WTC11 (cell line): ENCODE measurements around the gene AXIN2. TPM values are rescaled to one million over a fixed set of nuclear protein-coding genes. Genes with fewer than 3 reads are reported as not detected.

ENCODE experiments used
- ATAC-seq: fragments of 200-7000 bp; cut with Tn5 transposase; 2 replicates; pipeline ENCODE4 v1.10.0; 2021; ENCODE audit warnings: mild to moderate bottlenecking, moderate library complexity
- CTCF ChIA-PET: fragments of 300-600 bp; sonication (Branson Sonifier 250); formaldehyde crosslinking; loops from one replicate; lab custom pipeline; 2021; ENCODE audit warnings: antibody characterized with exemption; lab: Charles Lee
- POLR2A ChIA-PET: fragments of 350-600 bp; sonication (Branson Sonifier 250); formaldehyde crosslinking; loops from one replicate; lab custom pipeline; 2021; ENCODE audit warnings: antibody characterized with exemption; lab: Charles Lee
- DNase-seq: peaks from one replicate; pipeline ENCODE4 v3.0.0; 2021; ENCODE audit warnings: low spot score
- H3K27ac Mint-ChIP-seq: 2 replicates; pipeline ENCODE4 v1.8.0; 2021; ENCODE audit warnings: mixed read lengths
- H3K27me3 Mint-ChIP-seq: 2 replicates; pipeline ENCODE4 v1.8.0; 2021; ENCODE audit warnings: low read depth, mild to moderate bottlenecking, moderate library complexity, mixed read lengths
- H3K36me3 Mint-ChIP-seq: 2 replicates; pipeline ENCODE4 v1.8.0; 2021; ENCODE audit warnings: mixed read lengths
- H3K4me1 Mint-ChIP-seq: 2 replicates; pipeline ENCODE4 v1.8.0; 2022; ENCODE audit warnings: mixed read lengths
- H3K4me3 Mint-ChIP-seq: 2 replicates; pipeline ENCODE4 v1.8.0; 2021; ENCODE audit warnings: mild to moderate bottlenecking, moderate library complexity, mixed read lengths
- H3K9me3 Mint-ChIP-seq: 2 replicates; pipeline ENCODE4 v1.8.0; 2021; ENCODE audit warnings: mixed read lengths
- ATF3 ChIP-seq: sonication (generic); formaldehyde crosslinking; conservative IDR thresholded peaks from 2 replicates; pipeline ENCODE4 v1.8.1; 2022; ENCODE audit warnings: mild to moderate bottlenecking, missing genetic modification reagents
- CDX4 ChIP-seq: fragments of 250-450 bp; sonication (Bioruptor Pico); IDR thresholded peaks from 2 replicates; pipeline ENCODE4 v1.9.0; 2021; ENCODE audit warnings: moderate library complexity, mild to moderate bottlenecking, inconsistent platforms, borderline replicate concordance
- ESRRA ChIP-seq: sonication (generic); formaldehyde crosslinking; IDR thresholded peaks from 2 replicates; pipeline ENCODE4 v1.8.1; 2022; ENCODE audit warnings: mild to moderate bottlenecking, missing genetic modification reagents, borderline replicate concordance
- FOXK1 ChIP-seq: sonication (generic); formaldehyde crosslinking; IDR thresholded peaks from 2 replicates; pipeline ENCODE4 v1.8.0; 2022; ENCODE audit warnings: mild to moderate bottlenecking, moderate library complexity, missing genetic modification reagents
- GABPB1 ChIP-seq: sonication (generic); formaldehyde crosslinking; IDR thresholded peaks from 2 replicates; pipeline ENCODE4 v1.8.1; 2023; ENCODE audit warnings: mild to moderate bottlenecking, missing genetic modification reagents
- HMGA2 ChIP-seq: fragments of 250-450 bp; sonication (Bioruptor Pico); IDR thresholded peaks from 2 replicates; pipeline ENCODE4 v1.4.0; 2021; ENCODE audit warnings: mild to moderate bottlenecking, moderate library complexity
- HMGXB4 ChIP-seq: sonication (generic); formaldehyde crosslinking; IDR thresholded peaks from 2 replicates; pipeline ENCODE4 v1.8.1; 2023; ENCODE audit warnings: mild to moderate bottlenecking, moderate library complexity, missing genetic modification reagents
- NR1H2 ChIP-seq: sonication (generic); formaldehyde crosslinking; IDR thresholded peaks from 2 replicates; pipeline ENCODE4 v1.9.0; 2021; ENCODE audit warnings: mild to moderate bottlenecking, moderate library complexity, missing genetic modification reagents
- PREB ChIP-seq: sonication (generic); formaldehyde crosslinking; IDR thresholded peaks from 2 replicates; pipeline ENCODE4 v1.8.1; 2022; ENCODE audit warnings: mild to moderate bottlenecking, missing genetic modification reagents, moderate library complexity, borderline replicate concordance
- RELA ChIP-seq: sonication (generic); formaldehyde crosslinking; IDR thresholded peaks from 2 replicates; pipeline ENCODE4 v1.8.1; 2022; ENCODE audit warnings: missing genetic modification reagents, mild to moderate bottlenecking, borderline replicate concordance
- TEAD4 ChIP-seq: sonication (generic); formaldehyde crosslinking; IDR thresholded peaks from 2 replicates; pipeline ENCODE4 v1.8.0; 2022; ENCODE audit warnings: mild to moderate bottlenecking, missing genetic modification reagents
- TP53 ChIP-seq: sonication (generic); formaldehyde crosslinking; IDR thresholded peaks from 2 replicates; pipeline ENCODE4 v1.8.1; 2023; ENCODE audit warnings: mild to moderate bottlenecking, missing genetic modification reagents
- ZNF121 ChIP-seq: sonication (generic); formaldehyde crosslinking; IDR thresholded peaks from 2 replicates; pipeline ENCODE4 v1.8.0; 2023; ENCODE audit warnings: missing genetic modification reagents
- ZNF281 ChIP-seq: sonication (generic); formaldehyde crosslinking; IDR thresholded peaks from 2 replicates; pipeline ENCODE4 v1.8.0; 2023; ENCODE audit warnings: mild to moderate bottlenecking, missing genetic modification reagents
- ZNF532 ChIP-seq: fragments of 250-450 bp; sonication (Bioruptor Pico); IDR thresholded peaks from 2 replicates; pipeline ENCODE4 v1.9.0; 2021; ENCODE audit warnings: mild to moderate bottlenecking, borderline replicate concordance
- total RNA-seq: library from RNA; stranded (reverse); gene quantifications from 3 replicates; pipeline ENCODE4 v1.2.3, GENCODE V29; 2021
- TF ChIP-seq, protein P1 (sequence below): sonication (generic); formaldehyde crosslinking; IDR thresholded peaks from 2 replicates; pipeline ENCODE4 v1.8.1; 2022; ENCODE audit warnings: low read depth, missing genetic modification reagents, borderline replicate concordance
- TF ChIP-seq, protein P2 (sequence below): sonication (generic); formaldehyde crosslinking; IDR thresholded peaks from 2 replicates; pipeline ENCODE4 v1.8.0; 2022; ENCODE audit warnings: mild to moderate bottlenecking, missing genetic modification reagents
- TF ChIP-seq, protein P3 (sequence below): fragments of 250-450 bp; sonication (Bioruptor Pico); conservative IDR thresholded peaks from 2 replicates; pipeline ENCODE4 v1.9.0; 2021; ENCODE audit warnings: mild to moderate bottlenecking

AXIN2 gene
- total RNA-seq, 1 experiment from 2014 or later, result 35.0 TPM

DNA sequence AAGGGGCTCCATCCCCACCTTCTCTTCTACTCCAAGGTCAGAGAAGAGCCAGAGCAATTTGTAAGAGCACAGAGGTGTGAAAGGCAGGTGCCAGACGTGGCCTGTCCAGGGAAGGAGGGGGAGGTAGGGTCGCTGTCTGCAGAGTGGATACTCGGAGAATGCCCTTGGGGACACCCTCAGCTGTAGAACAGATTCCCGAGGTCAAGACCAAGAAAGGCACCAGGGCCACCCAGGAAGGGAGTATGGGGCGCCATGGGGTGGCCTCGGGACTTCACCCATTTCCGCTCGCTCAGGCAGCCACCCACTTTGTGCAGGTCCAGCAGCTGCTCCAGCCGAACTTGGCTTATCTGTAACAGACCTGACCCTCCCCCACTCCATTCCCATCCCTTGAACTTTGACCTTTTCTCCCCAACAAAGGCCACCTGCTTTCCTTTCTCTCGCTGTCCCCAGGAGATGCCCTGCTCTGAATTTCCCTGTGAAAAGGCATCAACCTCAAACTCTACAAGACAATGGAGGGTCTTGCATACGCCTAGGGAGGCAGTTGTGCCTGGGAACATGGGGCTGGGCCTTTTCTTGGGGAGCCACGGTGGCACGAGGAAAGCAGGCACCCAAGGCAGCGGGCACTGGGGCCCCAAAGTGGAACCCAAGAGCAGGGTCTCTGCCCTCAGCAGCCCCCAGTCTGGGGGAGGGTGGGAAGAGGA is 11.3 kb upstream of the AXIN2 start (continued):
- TF ChIP-seq FOXK1, result peak; percentile 91

GRCh38 chr17:65572186-65572580 is 10.7 kb upstream of the AXIN2 start:
- ChIA-PET POLR2A (interaction anchor here (0.7 to 0.8 kb wide), 2 partner anchors 11 to 14 kb away, joined by 4 to 7 read pairs; no protein-coding TSS in a partner anchor), CTCF (interaction anchor here (1.2 kb wide), 1 partner anchor 16 kb away, joined by 3 read pairs; no protein-coding TSS in a partner anchor)
- TF ChIP-seq HMGXB4 (CRISPR knock-in tag), result no peak
- TF ChIP-seq HMGA2, result no peak
- TF ChIP-seq PREB (CRISPR knock-in tag), result no peak
- TF ChIP-seq, protein P1, sequence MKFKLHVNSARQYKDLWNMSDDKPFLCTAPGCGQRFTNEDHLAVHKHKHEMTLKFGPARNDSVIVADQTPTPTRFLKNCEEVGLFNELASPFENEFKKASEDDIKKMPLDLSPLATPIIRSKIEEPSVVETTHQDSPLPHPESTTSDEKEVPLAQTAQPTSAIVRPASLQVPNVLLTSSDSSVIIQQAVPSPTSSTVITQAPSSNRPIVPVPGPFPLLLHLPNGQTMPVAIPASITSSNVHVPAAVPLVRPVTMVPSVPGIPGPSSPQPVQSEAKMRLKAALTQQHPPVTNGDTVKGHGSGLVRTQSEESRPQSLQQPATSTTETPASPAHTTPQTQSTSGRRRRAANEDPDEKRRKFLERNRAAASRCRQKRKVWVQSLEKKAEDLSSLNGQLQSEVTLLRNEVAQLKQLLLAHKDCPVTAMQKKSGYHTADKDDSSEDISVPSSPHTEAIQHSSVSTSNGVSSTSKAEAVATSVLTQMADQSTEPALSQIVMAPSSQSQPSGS, result no peak
- no peak for TF ChIP-seq ATF3 (CRISPR knock-in tag)
- TF ChIP-seq, protein P2, sequence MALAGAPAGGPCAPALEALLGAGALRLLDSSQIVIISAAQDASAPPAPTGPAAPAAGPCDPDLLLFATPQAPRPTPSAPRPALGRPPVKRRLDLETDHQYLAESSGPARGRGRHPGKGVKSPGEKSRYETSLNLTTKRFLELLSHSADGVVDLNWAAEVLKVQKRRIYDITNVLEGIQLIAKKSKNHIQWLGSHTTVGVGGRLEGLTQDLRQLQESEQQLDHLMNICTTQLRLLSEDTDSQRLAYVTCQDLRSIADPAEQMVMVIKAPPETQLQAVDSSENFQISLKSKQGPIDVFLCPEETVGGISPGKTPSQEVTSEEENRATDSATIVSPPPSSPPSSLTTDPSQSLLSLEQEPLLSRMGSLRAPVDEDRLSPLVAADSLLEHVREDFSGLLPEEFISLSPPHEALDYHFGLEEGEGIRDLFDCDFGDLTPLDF (CRISPR knock-in tag), result no peak
- TF ChIP-seq, protein P3, sequence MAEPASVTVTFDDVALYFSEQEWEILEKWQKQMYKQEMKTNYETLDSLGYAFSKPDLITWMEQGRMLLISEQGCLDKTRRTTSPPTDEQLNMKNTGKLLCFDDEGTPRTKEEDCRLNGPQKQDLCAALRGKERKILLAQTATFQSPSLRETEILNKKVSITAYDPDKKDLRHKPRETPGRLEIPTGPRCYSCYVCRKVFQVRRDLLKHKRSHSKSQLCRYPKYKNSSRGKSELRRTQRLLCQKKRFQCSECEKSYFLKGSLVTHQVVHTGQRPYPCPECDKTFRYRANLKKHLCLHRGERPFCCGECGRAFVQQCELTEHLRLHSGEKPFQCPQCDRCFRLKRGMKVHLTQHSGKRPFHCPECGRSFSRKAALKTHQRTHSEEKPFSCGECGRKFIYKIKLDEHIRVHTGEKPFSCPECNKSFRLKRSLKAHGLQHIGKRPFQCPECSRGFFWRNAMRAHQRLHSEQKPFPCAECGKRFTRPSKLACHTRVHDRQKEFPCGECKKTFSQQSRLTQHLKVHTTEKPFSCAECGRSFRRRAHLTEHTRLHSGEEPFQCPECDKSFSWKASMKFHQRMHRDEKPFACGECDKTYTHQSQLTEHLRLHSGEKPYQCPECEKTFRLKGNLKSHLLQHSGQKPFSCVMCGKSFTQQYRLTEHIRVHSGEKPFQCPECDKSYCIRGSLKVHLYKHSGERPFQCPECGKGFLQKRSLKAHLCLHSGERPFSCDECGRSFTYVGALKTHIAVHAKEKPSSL (CRISPR knock-in tag), result no peak
- no peak for TF ChIP-seq ZNF532 (CRISPR knock-in tag)
- no peak for TF ChIP-seq TP53
- TF ChIP-seq CDX4 (CRISPR knock-in tag), result no peak
- TF ChIP-seq ZNF121, result no peak
- no peak for TF ChIP-seq GABPB1 (CRISPR knock-in tag)
- TF ChIP-seq ESRRA (CRISPR knock-in tag), result no peak; the same call in 1 of the 2 replicates
- TF ChIP-seq NR1H2 (CRISPR knock-in tag), result no peak
- no peak for TF ChIP-seq TEAD4
- no peak for TF ChIP-seq RELA
- TF ChIP-seq ZNF281, result no peak
- H3K36me3 Mint-ChIP-seq, result no peaks in the 10 kb centered on the region
- H3K4me3 Mint-ChIP-seq, result peak overlapping the region; percentile 62
- ATAC-seq (no peak), DNase-seq (no peak)
- no peaks in the 10 kb centered on the region for H3K9me3 Mint-ChIP-seq
- peak overlapping the region; percentile 99 for H3K27ac Mint-ChIP-seq
- peaks cover 13% of the 10 kb centered on the region; the same call in 1 of the 2 replicates for H3K27me3 Mint-ChIP-seq
- H3K4me1 Mint-ChIP-seq, result peaks cover 70% of the 10 kb centered on the region
